Psoas muscle (tissue), 8 donors: ENCODE measurements around the gene YIPF3. TPM values are rescaled to one million over a fixed set of nuclear protein-coding genes. Genes with fewer than 3 reads are reported as not detected.
A peak's percentile ranks its signal among the peaks of the same experiment; 100 is the strongest.
"Not testable (repeated sequence)": the region's sequence is repeated elsewhere in the genome, so short reads cannot be mapped to it uniquely, and the experiment has no call there.

Source experiments
- ATAC-seq, 4 donors: fragments of 200-7000 bp; cut with Tn5 transposase; one replicate each; pipeline ENCODE4 v1.9.1; 2020; ENCODE audit warnings: moderate library complexity in 3 of 4, mild to moderate bottlenecking in 2 of 4
- DNase-seq, 2 donors: peaks; one replicate each; pipeline ENCODE4 v3.0.0-alpha.2; 2020
- H3K27ac ChIP-seq: fragments of 200-600 bp; one replicate; pipeline ENCODE4 v1.8.0; 2022
- H3K27me3 ChIP-seq, 3 donors: fragments of 200-600 bp in 1 of 3; one replicate each; pipeline versions ENCODE4 v1.6.1 to v1.8.0; 2013 to 2022; ENCODE audit warnings: low read length in 2 of 3, mild to moderate bottlenecking in 2 of 3, moderate library complexity in 1 of 3; ENCODE audit not compliant: insufficient read depth in 3 of 3
- H3K36me3 ChIP-seq, 2 donors: fragments of 200-600 bp in 1 of 2; one replicate each; pipeline versions ENCODE4 v1.6.1 to v1.8.0; 2013 to 2022; ENCODE audit warnings: low read depth in 1 of 2, mild to moderate bottlenecking in 1 of 2, moderate library complexity in 1 of 2; ENCODE audit not compliant: insufficient read depth in 1 of 2
- H3K4me1 ChIP-seq: fragments of 200-600 bp; one replicate; pipeline ENCODE4 v1.8.0; 2022
- H3K4me3 ChIP-seq: fragments of 200-600 bp; one replicate; pipeline ENCODE4 v1.8.0; 2022; ENCODE audit warnings: mild to moderate bottlenecking
- H3K9me3 ChIP-seq: fragments of 200-600 bp; one replicate; pipeline ENCODE4 v1.8.0; 2022
- WGBS, 3 donors: extraction: QIAGEN DNeasy Blood & Tissue Kit; methylation state at CpG; one replicate each; pipeline versions ENCODE4 v1.1.6 to v1.1.7; 2013; 5-methylcytosine and 5-hydroxymethylcytosine counted together
- intact Hi-C, 2 donors: fragments of 100-400 bp; cut with DNase I; formaldehyde crosslinking; loops; one replicate each; pipeline versions ENCODE4 v1.11.0 to v1.14.2; 2022
- long read RNA-seq, 2 donors: library from polyadenylated mRNA; unstranded; transcript quantifications; one replicate each; pipeline ENCODE4 v2.0.0, GENCODE V29; 2021
- polyA plus RNA-seq, 3 donors: library from polyadenylated mRNA; stranded (reverse); fragments of 200-250 nt; gene quantifications; one replicate each; pipeline ENCODE4 v1.2.3, GENCODE V29; 2013
- total RNA-seq, 4 donors: library from RNA; stranded (reverse); fragmentation: NEBNext Ultra II Directional in 2 of 4; extraction: Animal tissue kit (Norgen Biotek cat#: 25700) in 2 of 4; gene quantifications; one replicate each; pipeline versions ENCODE4 v1.2.1 to v1.2.4, GENCODE V29; 2021 to 2023
- TF ChIP-seq, protein P1 (sequence below): fragments of 200-600 bp; IDR thresholded peaks from one replicate; pipeline ENCODE4 v1.8.0; 2022; ENCODE audit warnings: antibody characterized with exemption
- donor health status: healthy with polysubstance abuse.
- donor health status: DM: no; HTN: no; CAD: no; lungs with moderate emphysema.
- donor health status: Bipolar disorder and iron deficiency.
- donor health status: healthy.
- donor health status: DM: yes; HTN: yes; CAD: no.
- donor health status: DM: no; HTN: no; CAD: no.
- donor health status: DM: no; HTN: no; CAD: no.
- donor health status: DM: yes; HTN: yes; CAD: no.

The YIPF3 gene
- total RNA-seq (10 to 100 TPM; 57.9 to 71.4 (median 63.0) TPM), polyA plus RNA-seq (10 to 100 TPM; 57.7 to 91.5 (median 71.8) TPM)
- long read RNA-seq, donor 1, transcript YIPF3-202 (9 exons, 1,576 nt) = major isoform, 56 of 66 reads
- long read RNA-seq, donor 1, partial matches to known transcripts = 2 of 66 reads
- long read RNA-seq, donor 1, other reads (novel, unspliced or antisense) = 7 of 66 reads
- long read RNA-seq, donor 2, transcript YIPF3-202 (9 exons, 1,576 nt) = major isoform, 86 of 118 reads
- long read RNA-seq, donor 2, partial matches to known transcripts = 10 of 118 reads
- long read RNA-seq, donor 2, other reads (novel, unspliced or antisense) = 19 of 118 reads

DNA sequence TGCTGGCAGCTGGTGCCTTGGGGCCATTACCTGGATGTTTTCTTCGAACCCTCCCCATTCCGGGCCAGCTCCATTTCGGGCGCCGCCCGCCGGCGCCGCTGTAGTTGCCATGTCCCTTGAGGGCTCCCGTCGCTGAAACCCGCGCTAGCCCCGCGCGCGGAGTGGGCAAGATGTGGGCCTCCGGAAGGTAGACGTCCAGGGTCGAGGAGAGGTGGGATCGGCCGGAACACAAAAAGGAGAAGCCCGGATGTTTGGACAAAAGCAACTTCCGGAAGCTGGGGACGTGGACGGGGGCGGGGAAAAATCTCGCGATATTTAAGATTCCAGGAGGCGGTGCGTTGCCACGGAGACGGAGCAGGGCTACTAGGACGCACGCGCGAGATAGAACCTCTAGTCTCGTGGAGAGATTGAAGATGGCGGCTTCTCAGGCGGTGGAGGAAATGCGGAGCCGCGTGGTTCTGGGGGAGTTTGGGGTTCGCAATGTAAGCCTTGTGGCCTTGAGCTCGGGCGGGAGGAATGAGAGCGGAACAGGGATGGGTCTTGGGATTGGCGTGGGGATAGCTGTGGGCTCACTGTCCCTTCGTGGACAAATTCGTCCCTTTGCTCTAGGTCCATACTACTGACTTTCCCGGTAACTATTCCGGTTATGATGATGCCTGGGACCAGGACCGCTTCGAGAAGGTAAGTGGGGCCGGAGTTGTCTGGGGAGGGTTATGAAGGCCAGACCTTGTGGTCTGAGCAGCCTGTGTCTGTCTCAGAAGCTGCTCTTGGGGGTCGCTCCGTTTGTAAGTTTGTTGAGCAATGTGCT, at the start of gene YIPF3, which contains the start of gene POLR1C:
Gene YIPF3 (minus strand): TSS at position 230 of the 808 bp plus-strand sequence. CDS start 119 bp downstream, at position 111.
Gene POLR1C (plus strand): TSS at position 393 of the 808 bp plus-strand sequence. CDS start 21 bp downstream, at position 414.
- TF ChIP-seq, protein P1, sequence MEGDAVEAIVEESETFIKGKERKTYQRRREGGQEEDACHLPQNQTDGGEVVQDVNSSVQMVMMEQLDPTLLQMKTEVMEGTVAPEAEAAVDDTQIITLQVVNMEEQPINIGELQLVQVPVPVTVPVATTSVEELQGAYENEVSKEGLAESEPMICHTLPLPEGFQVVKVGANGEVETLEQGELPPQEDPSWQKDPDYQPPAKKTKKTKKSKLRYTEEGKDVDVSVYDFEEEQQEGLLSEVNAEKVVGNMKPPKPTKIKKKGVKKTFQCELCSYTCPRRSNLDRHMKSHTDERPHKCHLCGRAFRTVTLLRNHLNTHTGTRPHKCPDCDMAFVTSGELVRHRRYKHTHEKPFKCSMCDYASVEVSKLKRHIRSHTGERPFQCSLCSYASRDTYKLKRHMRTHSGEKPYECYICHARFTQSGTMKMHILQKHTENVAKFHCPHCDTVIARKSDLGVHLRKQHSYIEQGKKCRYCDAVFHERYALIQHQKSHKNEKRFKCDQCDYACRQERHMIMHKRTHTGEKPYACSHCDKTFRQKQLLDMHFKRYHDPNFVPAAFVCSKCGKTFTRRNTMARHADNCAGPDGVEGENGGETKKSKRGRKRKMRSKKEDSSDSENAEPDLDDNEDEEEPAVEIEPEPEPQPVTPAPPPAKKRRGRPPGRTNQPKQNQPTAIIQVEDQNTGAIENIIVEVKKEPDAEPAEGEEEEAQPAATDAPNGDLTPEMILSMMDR = no peak
- H3K27me3 ChIP-seq = no peaks in the 10 kb centered on the region
- H3K36me3 ChIP-seq = peaks cover 19 to 69% of the 10 kb centered on the region in 2 donors
- WGBS, 3 donors = 0% methylated on average over 57 of the region's 57 CpGs
- H3K4me3 ChIP-seq = peak within 1 kb of the TSS; percentile 94
- DNase-seq (peak; percentile 96 to 98), ATAC-seq (peak; percentile 95 to 98 (median 97))
- H3K4me1 ChIP-seq = peaks cover 34% of the 10 kb centered on the region
- no peaks in the 10 kb centered on the region for H3K9me3 ChIP-seq
- intact Hi-C loops = loop anchor here in 1 of 2 donors (10.0 kb wide), 1 partner anchor 622 kb away; a partner anchor contains a TSS
- H3K27ac ChIP-seq = peak within 1 kb of the TSS; percentile 94

DNA sequence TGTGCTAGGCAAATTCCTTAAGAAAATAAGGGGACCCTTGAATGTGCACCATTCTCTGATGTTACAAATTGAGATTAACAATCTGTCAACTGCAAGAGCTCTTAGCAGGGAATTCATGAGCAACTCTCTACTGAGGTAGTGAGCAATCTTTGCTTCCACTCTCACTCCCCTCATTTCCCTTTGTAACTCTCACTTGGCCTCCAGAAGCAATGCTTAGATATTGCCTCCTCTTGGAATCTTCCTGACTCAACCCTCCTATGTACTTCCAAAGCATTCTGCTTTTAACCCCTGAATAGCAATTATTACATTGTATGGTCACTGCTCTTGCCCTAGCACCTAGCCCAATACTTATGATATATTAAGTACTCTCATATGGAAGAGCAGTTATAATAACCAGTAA, 42.6 kb upstream of the YIPF3 start:
- DNase-seq (no peak), ATAC-seq (no peak)
- no peak overlapping the region for H3K4me3 ChIP-seq
- H3K4me1 ChIP-seq = no peaks in the 10 kb centered on the region
- intact Hi-C loops = no loop called here
- TF ChIP-seq, protein P1 = no peak
- H3K9me3 ChIP-seq = no peaks in the 10 kb centered on the region
- no peaks in the 10 kb centered on the region for H3K27me3 ChIP-seq
- no peak overlapping the region for H3K27ac ChIP-seq
- peaks cover 21 to 100% of the 10 kb centered on the region in 2 donors for H3K36me3 ChIP-seq

DNA sequence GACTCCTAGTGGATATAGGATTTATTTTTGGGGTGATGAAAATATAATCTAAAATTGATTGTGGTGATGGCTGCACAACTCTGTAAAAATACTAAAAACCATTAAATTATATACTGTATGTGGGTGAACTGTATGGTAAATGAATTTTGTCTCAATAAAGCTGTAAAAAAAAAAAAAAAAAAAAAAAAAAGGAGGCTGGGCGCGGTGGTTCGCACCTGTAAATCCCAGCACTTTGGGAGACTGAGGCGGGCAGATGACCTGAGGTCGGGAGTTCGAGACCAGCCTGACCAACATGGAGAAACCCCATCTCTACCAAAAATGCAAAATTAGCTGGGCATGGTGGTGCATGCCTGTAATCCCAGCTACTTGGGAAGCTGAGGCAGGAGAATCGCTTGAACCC, 40.9 kb upstream of the YIPF3 start:
- DNase-seq, H3K4me1 ChIP-seq, intact Hi-C loops, H3K9me3 ChIP-seq, H3K4me3 ChIP-seq, H3K27ac ChIP-seq, ATAC-seq, H3K27me3 ChIP-seq: not testable (repeated sequence)
- peaks cover 21 to 100% of the 10 kb centered on the region in 2 donors for H3K36me3 ChIP-seq
- WGBS, 3 donors = 95 to 97% (median 96%) methylated on average over 5 to 7 of the region's 7 CpGs

DNA sequence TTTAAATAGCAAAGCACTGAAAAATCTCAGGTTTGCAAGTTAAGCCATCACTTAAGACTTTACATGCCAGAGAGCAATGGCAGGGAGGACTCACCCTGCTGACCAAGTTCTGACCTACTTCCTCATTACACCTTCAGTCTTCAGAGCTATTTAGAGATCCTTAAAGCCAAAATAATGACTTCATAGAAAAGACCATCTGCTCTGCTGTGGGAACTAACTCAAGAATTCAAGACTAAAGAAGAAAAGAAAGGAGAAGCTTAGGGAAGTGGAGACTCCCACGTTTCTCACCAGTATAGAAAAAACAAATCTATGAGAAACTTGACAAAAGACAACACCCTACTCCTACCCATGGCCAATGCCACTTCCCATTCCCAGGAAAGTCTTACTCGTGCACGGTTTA, 30.5 kb upstream of the YIPF3 start:
- WGBS, 3 donors = 83 to 92% (median 86%) methylated on average over 3 of the region's 3 CpGs
- ATAC-seq (no peak), DNase-seq (no peak)
- no peaks in the 10 kb centered on the region for H3K9me3 ChIP-seq
- H3K4me1 ChIP-seq = no peaks in the 10 kb centered on the region
- no peak overlapping the region for H3K4me3 ChIP-seq
- H3K27ac ChIP-seq = no peak overlapping the region
- intact Hi-C loops = loop anchor here in 1 of 2 donors (2.0 kb wide), 1 partner anchor 40 kb away; no protein-coding TSS in a partner anchor
- H3K27me3 ChIP-seq = no peaks in the 10 kb centered on the region
- peaks cover 26 to 100% of the 10 kb centered on the region in 2 donors for H3K36me3 ChIP-seq
- TF ChIP-seq, protein P1 = no peak

DNA sequence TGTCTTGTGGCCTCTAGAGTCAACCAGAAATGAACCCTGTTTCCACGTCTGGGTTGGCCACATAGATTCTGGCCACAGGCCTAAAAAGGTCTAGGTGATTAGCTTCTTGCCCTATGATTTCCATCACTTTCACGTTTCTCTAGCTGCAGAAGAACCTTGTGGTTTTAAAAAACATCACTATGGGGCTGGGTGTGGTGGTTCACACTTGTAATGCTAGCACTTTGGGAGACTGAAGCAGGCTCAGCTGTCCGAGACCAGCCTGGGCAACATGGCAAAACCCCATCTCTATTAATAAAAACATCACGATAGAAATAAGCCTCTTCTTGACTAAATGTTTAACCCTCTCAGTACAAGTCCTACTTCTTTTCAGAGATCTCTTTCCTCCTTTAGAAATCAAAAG, 27.7 kb upstream of the YIPF3 start:
- no peak for ATAC-seq
- H3K9me3 ChIP-seq = no peaks in the 10 kb centered on the region
- WGBS, 3 donors = 52 to 72% (median 54%) methylated on average over 4 of the region's 4 CpGs
- DNase-seq = no peak
- no peaks in the 10 kb centered on the region for H3K27me3 ChIP-seq
- H3K36me3 ChIP-seq = peaks cover 12 to 99% of the 10 kb centered on the region in 2 donors
- H3K4me1 ChIP-seq = no peaks in the 10 kb centered on the region
- intact Hi-C loops = no loop called here
- H3K27ac ChIP-seq = no peak overlapping the region
- TF ChIP-seq, protein P1 = no peak
- H3K4me3 ChIP-seq = no peak overlapping the region
